Effector memory CD8-positive, alpha-beta T cell (primary cell): ENCODE data around the gene OR13G1.

Source experiments
- ATAC-seq: fragments of 150-1000 bp; cut with Tn5 transposase; replicated peaks from 2 replicates; pipeline ENCODE4 v1.10.0; 2021; ENCODE audit warnings: mild to moderate bottlenecking, moderate library complexity
- DNase-seq, 3 experiments: peaks; one replicate each; pipeline ENCODE4 v3.0.0; 2021
- H3K27ac Mint-ChIP-seq, 2 donors: one replicate each; pipeline ENCODE4 v1.8.0; 2022; ENCODE audit warnings: mild to moderate bottlenecking in 2 of 2, mixed read lengths in 2 of 2, moderate library complexity in 2 of 2
- H3K27me3 Mint-ChIP-seq, 2 donors: one replicate each; pipeline ENCODE4 v1.8.0; 2022; ENCODE audit warnings: mixed read lengths in 2 of 2
- H3K36me3 Mint-ChIP-seq: one replicate; pipeline ENCODE4 v1.8.0; 2022; ENCODE audit warnings: mild to moderate bottlenecking, moderate library complexity, mixed read lengths; ENCODE audit not compliant: insufficient read depth
- H3K4me1 Mint-ChIP-seq, 2 donors: one replicate each; pipeline ENCODE4 v1.8.0; 2022; ENCODE audit warnings: low read depth in 2 of 2, mixed read lengths in 2 of 2
- H3K4me3 Mint-ChIP-seq, 2 donors: one replicate each; pipeline ENCODE4 v1.8.0; 2022; ENCODE audit warnings: mild to moderate bottlenecking in 2 of 2, mixed read lengths in 2 of 2, moderate library complexity in 2 of 2
- H3K9me3 Mint-ChIP-seq, 2 donors: one replicate each; pipeline ENCODE4 v1.8.0; 2022; ENCODE audit warnings: mixed read lengths in 2 of 2

The OR13G1 gene

GRCh38 chr1:247639381-247639981, 40.1 kb downstream of the OR13G1 start:
- ATAC-seq: peak; percentile 19
- Mint-ChIP-seq H3K4me1 (no peaks in the 10 kb centered on the region), H3K27ac (no peak overlapping the region), H3K9me3 (peaks cover 6 to 14% of the 10 kb centered on the region in 2 donors), H3K27me3 (peaks cover 26 to 33% of the 10 kb centered on the region in 2 donors), H3K4me3 (no peak overlapping the region), H3K36me3 (no peaks in the 10 kb centered on the region)
- DNase-seq: no peak

GRCh38 chr1:247638781-247639180, 40.8 kb downstream of the OR13G1 start:
- Mint-ChIP-seq H3K27ac (no peak overlapping the region), H3K4me1 (no peaks in the 10 kb centered on the region), H3K9me3 (peaks cover 6 to 14% of the 10 kb centered on the region in 2 donors), H3K4me3 (no peak overlapping the region), H3K27me3 (peaks cover 26 to 33% of the 10 kb centered on the region in 2 donors), H3K36me3 (no peaks in the 10 kb centered on the region)
- DNase-seq: no peak
- no peak for ATAC-seq

- ATAC-seq (no peak), DNase-seq (no peak)
- peaks cover 26 to 33% of the 10 kb centered on the region in 2 donors for H3K27me3 Mint-ChIP-seq
- H3K4me1 Mint-ChIP-seq: no peaks in the 10 kb centered on the region
- no peak overlapping the region for H3K27ac Mint-ChIP-seq
- no peak overlapping the region for H3K4me3 Mint-ChIP-seq
- peaks cover 6 to 14% of the 10 kb centered on the region in 2 donors for H3K9me3 Mint-ChIP-seq
- H3K36me3 Mint-ChIP-seq: no peaks in the 10 kb centered on the region
These were observed 41.5 kb downstream of the OR13G1 start for GRCh38 chr1:247638011-247638410.

- Mint-ChIP-seq H3K9me3 (peaks cover 0 to 5% of the 10 kb centered on the region in 2 donors), H3K36me3 (peaks cover 2% of the 10 kb centered on the region), H3K27me3 (peaks cover 8 to 14% of the 10 kb centered on the region in 2 donors), H3K27ac (no peak overlapping the region), H3K4me1 (no peaks in the 10 kb centered on the region), H3K4me3 (no peak overlapping the region)
- DNase-seq (no peak), ATAC-seq (no peak)
These were observed 51.6 kb downstream of the OR13G1 start for GRCh38 chr1:247627951-247628350.
